Measurements from ENCODE around the gene APOL4. TPM values are rescaled to one million over a fixed set of nuclear protein-coding genes. Genes with fewer than 3 reads are reported as not detected.
"Not testable (repeated sequence)": the region's sequence is repeated elsewhere in the genome, so short reads cannot be mapped to it uniquely, and the experiment has no call there.

The APOL4 gene
- total RNA-seq, 1 donor from 2014 or later = 9.8 TPM

DNA sequence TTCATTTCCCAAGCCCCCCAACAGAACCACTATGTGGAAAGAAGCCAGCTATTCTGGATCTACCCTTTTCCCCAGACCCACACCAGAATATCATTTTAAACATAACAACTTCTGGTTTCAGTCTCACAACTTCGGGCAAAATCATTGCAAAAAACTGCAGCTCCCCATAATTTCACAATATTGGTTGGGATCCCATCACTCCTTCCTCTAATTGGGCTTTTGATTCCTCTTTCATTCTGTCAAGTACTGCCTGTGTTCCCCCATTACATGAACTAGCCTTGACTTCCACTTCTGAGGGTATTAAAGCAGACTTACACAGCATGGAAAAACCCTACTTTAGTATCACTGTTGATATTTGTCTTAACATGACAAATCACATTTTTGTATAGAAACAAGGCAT, 37.0 kb downstream of the APOL4 start:
- intact Hi-C loops (cut with DNase I) = no loop called here
- ATAC-seq (no peak), DNase-seq (ENCODE audit: low spot score) (no peak)

DNA sequence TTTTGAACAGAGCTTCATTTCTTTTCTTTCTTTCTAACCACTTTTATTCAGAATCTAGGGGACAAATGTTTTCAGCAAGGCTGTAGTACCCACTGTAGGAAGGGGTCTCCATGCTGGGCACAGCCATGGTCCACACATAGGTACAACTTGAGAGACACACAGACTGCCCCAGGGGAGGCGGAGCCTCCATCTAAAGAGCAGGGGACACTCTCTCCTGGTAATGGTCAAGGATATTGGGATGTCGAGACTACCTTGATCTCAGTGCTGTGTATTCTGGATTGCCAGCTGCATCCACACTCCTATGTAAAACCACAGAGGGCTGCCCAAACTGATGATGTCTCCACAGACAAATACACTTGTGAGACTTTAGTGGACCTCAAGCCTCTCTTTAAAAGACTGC, 38.1 kb downstream of the APOL4 start:
- ATAC-seq (no peak), DNase-seq (ENCODE audit: low spot score) (no peak)
- intact Hi-C loops (cut with DNase I) = no loop called here

DNA sequence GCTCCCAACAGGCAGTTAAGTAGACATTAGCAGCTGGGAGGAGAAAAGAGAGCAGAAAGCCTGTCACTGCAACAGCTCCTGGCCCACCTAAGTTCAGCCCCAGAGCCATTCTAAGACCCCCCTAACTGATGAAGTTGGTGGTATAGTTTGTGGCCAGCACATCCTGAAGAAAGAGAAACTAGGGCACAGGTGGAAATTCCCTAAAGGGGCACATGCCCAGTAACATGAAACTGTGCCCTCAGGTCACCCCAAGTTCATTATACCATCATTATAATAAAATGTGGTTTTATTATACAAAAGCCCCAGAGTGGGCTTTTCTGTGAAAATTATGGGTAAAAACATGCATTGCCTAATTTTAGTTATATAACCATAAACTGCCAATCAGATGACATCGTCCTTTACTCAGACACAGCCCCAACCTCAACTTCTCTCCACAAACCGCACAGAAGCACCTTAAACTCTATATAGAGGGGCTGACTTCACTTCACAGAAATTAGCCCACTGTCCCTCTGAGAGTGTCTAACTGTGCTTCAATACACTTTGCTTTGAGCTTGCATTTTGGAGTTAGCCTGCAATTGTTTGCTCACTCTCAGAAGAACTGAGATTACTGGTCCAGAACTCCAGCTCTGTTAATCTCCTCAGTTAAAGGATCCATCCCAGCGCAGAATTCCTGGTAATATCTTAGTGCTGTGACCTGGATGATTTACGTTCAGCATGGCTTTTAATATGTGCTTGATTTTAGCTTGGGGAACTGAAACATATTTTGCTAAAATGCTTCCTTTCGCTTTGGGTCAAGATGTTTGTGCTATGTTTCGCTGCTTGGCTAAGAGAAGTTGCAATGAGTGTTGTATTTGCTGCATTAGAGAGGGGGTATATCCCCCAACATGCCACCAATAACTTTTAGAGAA, 39.2 kb downstream of the APOL4 start:
- intact Hi-C loops (cut with DNase I) = no loop called here
- DNase-seq (ENCODE audit: low spot score) (no peak), ATAC-seq (no peak)

DNA sequence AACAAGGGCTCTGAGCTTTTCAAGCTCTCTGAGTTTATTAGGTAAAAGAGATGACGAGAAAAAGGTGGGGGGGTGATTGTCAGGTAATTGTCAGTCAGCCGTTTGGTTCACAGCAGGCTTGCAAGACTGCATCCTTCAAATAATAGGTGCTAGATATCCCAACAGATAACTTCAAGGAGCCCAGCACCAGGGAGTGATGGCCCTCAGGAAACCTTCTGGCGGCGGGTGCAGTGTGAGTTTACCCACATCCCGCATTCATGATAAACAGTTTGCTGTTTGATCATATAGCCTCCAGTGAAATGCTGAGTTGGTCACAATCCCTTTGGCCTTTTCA, 39.8 kb downstream of the APOL4 start:
- DNase-seq (ENCODE audit: low spot score); intact Hi-C loops (cut with DNase I); ATAC-seq: not testable (repeated sequence)

DNA sequence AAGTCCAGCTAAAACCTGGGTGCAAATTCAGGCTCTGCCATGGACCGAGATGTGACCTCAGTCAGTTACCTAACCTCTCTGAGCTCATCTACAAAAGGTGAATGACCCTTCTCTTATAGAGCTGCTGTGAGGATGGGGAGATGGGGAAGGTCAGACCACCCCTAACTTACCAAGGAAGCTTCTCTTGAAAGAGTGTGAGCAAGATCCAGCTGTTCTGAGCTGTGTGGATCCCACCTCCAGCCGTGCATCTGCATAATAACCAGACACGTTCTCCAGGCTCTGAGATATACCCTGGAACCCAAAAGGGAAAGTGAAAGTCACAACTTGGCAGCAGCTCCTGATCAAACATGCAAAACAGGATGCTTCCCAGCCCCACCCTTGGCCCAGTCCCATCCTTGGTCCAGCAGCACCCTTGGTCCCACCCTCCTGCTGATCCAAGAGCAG, 41.1 kb downstream of the APOL4 start, which contains the start of gene APOL3:
Gene APOL3 (minus strand): TSS at position 257 of the 444 bp plus-strand sequence. CDS start 11,700 bp downstream, outside the sequence.
- ATAC-seq (peak; percentile 73), DNase-seq (ENCODE audit: low spot score) (peak; percentile 83)
- intact Hi-C loops (cut with DNase I) = no loop called here

DNA sequence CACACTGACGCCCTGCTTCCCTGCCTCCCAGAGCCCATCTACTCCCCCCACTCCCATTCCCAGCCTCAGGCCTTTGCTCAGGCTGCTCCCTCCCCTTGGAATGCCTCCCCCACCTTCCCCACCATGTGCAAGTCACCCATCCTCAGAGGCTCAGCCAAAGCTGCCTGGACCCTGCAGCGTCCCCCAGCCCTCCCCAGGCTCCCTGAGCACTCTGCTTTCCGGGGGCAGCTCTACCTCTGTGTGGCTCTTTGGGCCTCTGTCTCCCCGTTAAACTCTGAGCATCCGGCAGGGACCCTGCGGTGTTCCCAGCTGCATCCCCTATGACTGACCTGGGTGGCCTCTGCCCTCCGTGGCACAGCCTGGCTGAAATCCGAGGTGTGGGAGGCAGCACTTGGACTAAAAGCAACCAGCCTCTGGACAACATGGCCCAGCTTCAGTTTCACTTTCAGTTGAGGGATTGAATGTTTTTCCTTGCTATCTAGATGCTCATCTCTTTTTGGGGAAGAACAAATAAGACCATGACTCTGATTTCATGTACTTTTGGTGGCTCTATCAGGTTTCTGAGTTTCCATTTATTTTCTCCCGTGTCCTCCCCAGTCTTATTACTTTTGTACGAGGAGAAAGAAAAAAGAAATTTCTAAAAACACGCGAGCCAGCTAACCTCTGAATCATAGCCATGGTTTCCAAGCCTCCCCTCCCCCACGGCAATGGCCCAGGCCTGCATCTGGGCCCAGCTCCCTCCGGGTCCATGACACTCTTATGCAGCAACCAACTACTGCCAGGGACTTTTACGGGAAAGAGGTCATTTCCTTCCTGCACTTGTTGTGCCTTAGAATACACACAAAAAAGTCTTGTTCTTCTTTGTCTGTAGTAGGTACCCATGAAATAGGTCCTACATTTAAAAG, 44.8 kb downstream of the APOL4 start:
- intact Hi-C loops (cut with DNase I) = no loop called here
- ATAC-seq (peak; percentile 84), DNase-seq (ENCODE audit: low spot score) (peak; percentile 93)

DNA sequence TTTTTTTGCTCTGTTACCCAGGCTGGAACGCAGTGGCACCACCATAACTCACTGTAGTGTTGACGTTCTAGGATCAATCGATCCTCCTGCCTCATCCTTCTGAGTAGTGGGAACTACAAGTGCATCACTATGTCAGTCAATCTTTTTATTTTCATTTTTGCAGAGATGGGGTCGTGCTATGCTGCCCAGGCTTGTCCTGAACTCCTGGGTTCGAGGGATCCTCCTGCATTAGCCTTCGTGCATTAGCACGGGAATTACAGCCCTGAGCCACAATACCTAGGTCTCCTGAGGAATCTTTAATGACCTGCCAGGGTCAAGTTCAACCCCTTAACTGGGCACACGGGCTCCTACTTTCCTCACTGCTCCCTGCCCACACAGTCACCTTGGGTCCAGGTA, 45.5 kb downstream of the APOL4 start:
- DNase-seq (ENCODE audit: low spot score) (no peak), ATAC-seq (no peak)
- intact Hi-C loops (cut with DNase I) = no loop called here

DNA sequence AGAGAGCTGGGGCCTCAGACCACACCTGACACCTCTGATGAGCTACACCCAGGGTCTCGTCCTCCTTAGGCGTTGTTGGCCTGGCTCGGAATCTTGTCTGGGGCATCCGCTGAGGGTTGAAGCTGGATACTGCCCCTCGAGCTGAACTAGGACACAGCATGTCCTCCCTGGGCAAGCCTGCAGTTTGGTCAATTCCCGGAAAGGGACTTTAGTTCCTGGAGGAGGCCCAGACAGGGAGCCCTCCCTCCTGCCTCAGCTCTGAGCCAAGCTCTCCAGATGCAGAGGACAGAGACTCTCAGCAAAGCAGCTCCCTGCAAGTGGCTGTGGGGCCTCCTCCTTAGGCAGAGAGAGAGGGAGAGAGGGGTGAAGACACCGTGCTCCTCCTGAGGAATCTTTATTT, 45.9 kb downstream of the APOL4 start:
- ATAC-seq = peak; percentile 83
- peak; percentile 77 for DNase-seq (ENCODE audit: low spot score)
- intact Hi-C loops (cut with DNase I) = no loop called here

DNA sequence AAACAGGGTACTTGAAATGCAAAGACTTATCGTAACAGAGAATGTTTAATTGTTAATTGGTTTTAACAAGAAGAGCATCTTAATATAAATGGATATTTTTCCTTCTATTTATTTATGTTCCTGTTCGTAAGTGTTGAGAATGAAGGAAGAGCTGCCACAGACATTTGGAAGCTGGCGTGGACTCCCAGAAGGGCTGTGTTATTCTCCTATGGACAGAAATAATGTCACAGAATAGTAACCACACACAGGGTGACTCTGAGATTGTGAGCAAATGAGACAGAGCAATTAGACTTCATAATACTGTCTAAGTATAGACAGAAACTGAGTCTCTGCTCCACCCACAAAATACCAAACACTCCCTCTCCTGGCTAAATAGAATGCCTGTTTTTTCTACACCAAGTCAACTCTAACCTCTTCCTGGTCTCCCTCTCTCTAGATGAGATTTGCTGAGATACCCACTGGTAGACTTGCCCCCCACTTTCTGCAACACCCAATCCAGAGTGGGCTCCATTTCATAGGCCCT, 47.1 kb downstream of the APOL4 start:
- no peak for DNase-seq (ENCODE audit: low spot score)
- ATAC-seq = no peak

DNA sequence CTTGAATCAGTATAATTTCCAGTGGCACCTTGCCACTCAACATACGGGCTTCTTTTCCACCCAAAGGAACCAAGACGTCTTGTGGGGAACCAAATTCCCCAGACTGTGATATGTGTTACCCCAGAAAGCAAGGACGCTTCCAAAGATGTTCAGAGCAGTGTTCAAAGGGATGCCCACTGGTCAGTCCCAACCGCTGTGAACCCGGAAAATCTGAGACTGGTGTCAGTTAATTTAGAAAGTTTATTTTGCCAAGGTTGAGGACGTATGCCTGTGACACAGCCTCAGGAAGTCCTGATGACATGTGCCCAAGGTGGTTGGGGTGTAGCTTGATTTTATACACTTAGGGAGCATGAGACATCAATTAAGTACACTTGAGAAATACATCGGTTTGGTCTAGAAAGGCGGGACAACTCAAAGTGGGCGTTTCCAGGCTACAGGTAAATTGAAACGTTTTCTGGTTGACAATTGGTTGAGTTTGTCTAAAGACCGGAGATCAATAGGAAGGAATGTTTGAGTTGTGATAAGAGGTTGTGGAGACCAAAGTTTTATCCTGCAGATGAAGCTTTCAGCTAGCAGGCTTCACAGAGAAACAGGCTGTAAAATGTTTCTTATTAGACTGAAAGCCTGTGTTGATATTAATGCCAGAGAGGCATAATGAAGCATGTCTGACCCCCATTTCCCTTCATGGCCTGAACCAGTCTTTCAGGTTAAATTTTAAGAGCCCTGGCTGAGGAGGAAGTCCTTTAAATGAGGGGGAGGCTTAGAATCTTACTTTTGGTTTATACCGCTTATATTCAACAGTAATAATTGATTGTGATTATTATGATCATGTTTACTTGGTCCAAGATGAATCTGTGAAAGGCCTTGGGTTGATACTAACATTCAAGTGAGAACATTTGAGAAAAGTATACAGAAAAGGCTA, 47.8 kb downstream of the APOL4 start:
- no peak for ATAC-seq
- DNase-seq (ENCODE audit: low spot score) = no peak
- intact Hi-C loops (cut with DNase I) = no loop called here

More for the DNA sequence above, 47.1 kb downstream of the APOL4 start:
- intact Hi-C loops (cut with DNase I) = no loop called here

DNA sequence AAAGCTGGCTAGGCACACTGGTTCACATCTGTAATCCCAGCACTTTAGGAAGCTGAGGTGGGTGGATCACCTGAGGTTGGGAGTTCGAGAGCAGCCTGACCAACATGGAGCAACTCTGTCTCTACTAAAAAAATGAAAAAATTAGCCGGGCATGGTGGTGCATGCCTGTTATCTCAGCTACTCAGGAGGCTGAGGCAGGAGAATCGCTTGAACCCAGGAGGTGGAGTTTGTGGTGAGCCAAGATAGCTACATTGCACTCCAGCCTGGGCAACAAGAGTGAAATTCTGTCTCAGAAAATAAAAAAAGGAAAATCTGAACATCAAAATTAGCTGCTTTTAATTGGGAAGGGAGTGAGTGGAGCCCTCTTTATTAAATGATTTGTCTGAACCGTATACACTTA, 48.8 kb downstream of the APOL4 start:
- ATAC-seq; intact Hi-C loops (cut with DNase I); DNase-seq (ENCODE audit: low spot score): not testable (repeated sequence)

DNA sequence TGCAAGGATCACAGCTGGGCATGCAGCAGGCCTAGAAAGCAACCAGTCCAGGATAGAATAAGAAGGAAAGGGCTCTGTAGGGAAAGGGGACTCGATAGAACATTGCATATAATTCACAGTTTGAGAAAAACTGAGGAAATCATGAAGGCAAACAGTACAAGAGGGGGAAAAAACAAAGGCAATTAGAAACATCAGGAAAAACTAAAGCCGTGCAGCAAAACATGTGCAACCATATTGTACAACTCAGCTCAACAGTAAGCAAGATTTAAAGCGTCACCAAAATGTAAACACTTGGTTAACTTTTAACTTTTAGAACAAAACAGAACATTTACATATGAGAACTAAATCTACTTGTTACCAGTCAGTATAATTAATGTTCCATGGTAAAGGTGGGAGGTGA, 49.5 kb downstream of the APOL4 start:
- ATAC-seq = no peak

DNA sequence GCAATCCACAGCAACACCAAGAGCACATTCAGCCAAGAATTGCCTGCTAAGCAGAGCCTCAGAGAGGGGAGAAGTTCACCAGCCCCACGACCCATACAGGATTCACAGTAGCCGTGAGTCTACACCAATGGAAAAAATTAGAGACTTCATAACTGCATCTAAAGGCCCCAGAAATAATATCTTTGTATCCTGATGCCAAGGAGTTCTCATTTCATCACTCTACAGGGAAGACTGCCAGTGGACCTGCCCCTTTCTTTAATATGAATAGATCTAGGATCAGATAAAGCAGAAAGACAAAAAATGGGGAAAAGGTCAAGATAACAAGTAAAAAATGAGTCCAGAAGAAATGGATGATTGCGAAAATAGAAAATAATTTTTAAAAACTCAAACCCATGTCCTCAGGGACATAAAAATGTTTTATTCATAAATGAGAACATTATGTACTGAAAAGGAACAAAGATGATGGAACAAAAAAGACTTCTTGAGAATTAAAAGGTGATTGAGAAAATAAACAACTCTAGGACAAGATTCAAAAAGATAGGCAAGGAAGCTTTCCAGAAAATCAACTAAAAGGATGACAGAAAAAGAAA, 50.5 kb downstream of the APOL4 start:
- ATAC-seq = peak; percentile 74
- intact Hi-C loops (cut with DNase I) = no loop called here
- DNase-seq (ENCODE audit: low spot score) = no peak

More for the DNA sequence above, 49.5 kb downstream of the APOL4 start:
- no peak for DNase-seq (ENCODE audit: low spot score)
- intact Hi-C loops (cut with DNase I) = no loop called here

DNA sequence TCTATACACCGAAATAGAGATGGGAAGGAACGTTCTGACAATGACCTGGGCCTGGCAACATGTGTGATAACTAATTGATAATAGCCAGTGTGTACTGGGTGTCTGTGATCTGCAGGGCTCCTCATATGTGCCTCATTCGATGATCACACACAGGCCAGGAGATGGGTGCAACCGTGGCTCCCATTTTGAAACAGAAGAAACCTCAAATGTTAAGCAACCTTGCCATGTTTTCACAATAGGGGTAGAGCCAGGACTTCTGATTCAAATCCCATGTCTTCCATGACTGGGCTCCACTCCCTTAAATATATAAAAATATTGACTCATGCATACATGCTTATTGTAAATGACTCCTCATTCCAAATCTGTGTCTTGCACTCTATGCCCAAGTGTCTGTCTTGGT, 52.2 kb downstream of the APOL4 start:
- intact Hi-C loops (cut with DNase I) = no loop called here
- DNase-seq (ENCODE audit: low spot score) = no peak
- no peak for ATAC-seq

DNA sequence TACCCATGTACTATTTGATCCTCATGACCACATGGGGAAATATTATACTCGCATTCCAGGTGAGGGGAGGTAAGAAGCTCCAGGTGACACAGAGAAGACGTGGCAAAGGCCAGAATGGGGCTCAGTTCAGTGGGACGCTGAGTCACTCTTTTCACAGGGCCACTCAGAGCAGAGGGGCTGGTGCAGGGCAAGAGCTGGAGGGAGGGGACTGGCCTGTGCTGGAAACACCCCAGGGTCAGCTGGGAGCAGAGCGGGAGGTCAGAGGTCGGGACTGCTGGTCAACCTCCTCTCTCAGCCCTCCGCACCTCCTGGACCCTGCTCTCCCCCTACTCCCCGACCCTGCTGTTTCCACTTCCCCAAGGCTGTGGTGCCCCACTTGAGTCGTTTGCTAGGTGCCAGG, 53.2 kb downstream of the APOL4 start:
- no peak for DNase-seq (ENCODE audit: low spot score)
- intact Hi-C loops (cut with DNase I) = no loop called here

DNA sequence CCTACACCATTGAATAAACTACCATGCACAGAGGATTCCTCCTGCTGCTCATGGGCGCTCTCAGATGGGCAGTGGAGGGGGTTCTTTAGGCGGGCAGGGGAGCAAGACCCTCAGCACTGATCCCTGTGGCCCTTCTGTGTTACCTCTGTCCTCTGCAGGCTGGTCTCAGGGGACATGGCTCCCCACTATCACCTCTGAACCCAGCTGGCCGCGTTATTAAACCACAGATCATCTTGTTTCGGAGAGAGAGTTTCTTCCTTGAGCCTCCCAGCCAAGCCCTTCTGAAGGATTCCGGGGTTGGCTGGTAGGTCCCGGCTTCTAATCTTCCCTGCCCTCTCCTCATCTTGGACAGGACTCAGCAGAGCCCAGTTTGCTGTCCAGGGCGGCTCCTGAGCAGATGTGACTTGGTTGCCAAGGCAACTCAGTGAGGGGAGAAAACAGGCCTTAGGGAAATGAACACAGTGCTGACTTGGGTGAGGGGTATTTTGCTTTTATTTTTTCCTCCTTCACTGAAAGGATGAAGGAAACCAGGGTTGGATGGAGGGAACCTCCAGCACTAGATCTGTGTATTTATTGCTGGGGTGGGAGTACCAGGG, 54.3 kb downstream of the APOL4 start:
- intact Hi-C loops (cut with DNase I) = no loop called here
- ATAC-seq (peak; percentile 11), DNase-seq (ENCODE audit: low spot score) (peak; percentile 46)

More for the DNA sequence above, 53.2 kb downstream of the APOL4 start:
- ATAC-seq = no peak

DNA sequence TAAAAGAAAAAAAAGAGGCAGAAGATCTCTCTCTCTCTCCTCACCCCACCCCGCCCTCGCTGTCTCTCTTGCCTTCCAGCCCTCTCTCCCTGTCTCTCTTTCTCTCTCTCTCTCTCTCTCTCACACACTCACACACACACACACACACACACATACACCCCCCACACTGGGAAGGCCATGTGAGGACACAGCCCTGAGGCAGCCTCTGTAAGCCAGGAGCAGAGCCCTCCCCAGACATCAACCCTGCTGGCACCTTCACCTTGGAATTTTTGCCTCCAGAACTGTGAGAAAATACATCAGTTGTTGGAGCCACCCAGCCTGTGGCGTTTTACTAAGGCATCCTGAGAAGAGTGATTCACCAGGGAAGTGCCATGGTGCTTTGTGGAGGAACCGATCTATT, 55.7 kb downstream of the APOL4 start:
- DNase-seq (ENCODE audit: low spot score) = peak; percentile 42
- ATAC-seq = peak; percentile 25
- intact Hi-C loops (cut with DNase I) = no loop called here
